Measurements from ENCODE around the gene PACSIN1. TPM values are rescaled to one million over a fixed set of nuclear protein-coding genes. Genes with fewer than 3 reads are reported as not detected.

Gene PACSIN1
- total RNA-seq, 1 experiment from 2014 or later, result not detected

GRCh38 chr6:34578445-34579262 is 112.8 kb downstream of the PACSIN1 start:
- BruUV-seq (replicated peaks), result no TSS peak
- intact Hi-C loops (cut with micrococcal nuclease; ENCODE audit: unreplicated experiment), result no loop called here
- no peak overlapping the region for H3K27ac ChIP-seq (ENCODE audit: low read depth, low read length, poor library complexity, severe bottlenecking)
- no peak overlapping the region for H3K4me3 ChIP-seq (ENCODE audit: low read depth, low read length, poor library complexity, severe bottlenecking)
- TF ChIP-seq EZH2 (IDR thresholded peaks at IDR 0.05; ENCODE audit: borderline replicate concordance, low read depth, low read length, poor library complexity, severe bottlenecking), result no peak
- TF ChIP-seq, protein P1, sequence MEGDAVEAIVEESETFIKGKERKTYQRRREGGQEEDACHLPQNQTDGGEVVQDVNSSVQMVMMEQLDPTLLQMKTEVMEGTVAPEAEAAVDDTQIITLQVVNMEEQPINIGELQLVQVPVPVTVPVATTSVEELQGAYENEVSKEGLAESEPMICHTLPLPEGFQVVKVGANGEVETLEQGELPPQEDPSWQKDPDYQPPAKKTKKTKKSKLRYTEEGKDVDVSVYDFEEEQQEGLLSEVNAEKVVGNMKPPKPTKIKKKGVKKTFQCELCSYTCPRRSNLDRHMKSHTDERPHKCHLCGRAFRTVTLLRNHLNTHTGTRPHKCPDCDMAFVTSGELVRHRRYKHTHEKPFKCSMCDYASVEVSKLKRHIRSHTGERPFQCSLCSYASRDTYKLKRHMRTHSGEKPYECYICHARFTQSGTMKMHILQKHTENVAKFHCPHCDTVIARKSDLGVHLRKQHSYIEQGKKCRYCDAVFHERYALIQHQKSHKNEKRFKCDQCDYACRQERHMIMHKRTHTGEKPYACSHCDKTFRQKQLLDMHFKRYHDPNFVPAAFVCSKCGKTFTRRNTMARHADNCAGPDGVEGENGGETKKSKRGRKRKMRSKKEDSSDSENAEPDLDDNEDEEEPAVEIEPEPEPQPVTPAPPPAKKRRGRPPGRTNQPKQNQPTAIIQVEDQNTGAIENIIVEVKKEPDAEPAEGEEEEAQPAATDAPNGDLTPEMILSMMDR (conservative IDR thresholded peaks at IDR 0.05; ENCODE audit: low read depth, low read length), result no peak
- no peak for DNase-seq (ENCODE audit: low spot score)
- H3K36me3 ChIP-seq (ENCODE audit: insufficient read depth, low read length, poor library complexity, severe bottlenecking), result no peaks in the 10 kb centered on the region
- H3K4me1 ChIP-seq (ENCODE audit: insufficient read depth, low read length, poor library complexity, severe bottlenecking), result no peaks in the 10 kb centered on the region
- ChIA-PET POLR2A (ENCODE audit: low non-redundant PET) (no interaction called here), CTCF (interaction anchor here (0.6 kb wide), 1 partner anchor 314 kb away, joined by 9 read pairs; no protein-coding TSS in a partner anchor)
- no peaks in the 10 kb centered on the region for H3K9me3 ChIP-seq (ENCODE audit: low read depth, low read length, poor library complexity, severe bottlenecking)
- no peaks in the 10 kb centered on the region for H3K27me3 ChIP-seq (replicated peaks; ENCODE audit: insufficient read depth, low read depth, low read length, poor library complexity)

DNA sequence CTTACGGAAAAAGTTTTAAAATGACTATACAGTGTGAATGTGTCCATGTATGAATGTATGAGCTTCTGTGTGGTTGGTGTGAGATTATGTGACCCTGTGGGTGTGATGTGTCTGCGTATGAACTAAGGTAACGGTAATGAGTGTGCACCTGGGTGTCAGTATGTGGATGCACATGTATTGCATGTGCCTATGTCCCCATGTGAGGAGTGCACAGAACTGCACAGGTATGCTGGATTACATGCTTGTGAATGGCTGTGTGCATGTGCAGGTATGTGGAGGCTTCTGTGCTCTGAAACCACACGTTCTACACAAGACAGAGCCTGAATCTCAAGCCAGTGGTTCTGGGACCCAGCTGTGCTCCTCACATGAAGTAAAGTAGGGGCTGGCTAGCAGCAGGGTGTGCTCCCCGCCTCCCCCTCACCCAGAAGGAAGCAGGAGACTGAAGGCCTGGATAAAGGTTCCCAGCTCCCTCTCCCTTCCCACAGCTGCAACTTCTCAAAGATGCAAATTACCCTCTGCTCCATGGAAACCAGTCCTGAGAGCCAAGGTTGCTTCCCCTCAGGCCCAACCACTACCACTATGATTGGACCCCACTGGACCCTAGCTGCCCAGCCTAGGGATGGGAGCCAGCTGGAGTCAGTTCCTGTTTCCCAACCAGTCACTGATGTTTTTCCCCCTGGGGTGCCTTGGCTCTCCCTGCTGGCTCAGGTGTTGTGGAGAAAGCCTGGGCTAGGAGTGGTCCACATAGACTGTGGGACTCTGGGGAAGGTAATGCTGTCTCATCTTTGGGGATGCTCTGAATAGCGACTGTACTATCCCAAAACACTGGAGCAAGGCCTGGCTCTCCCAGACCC is 115.1 kb downstream of the PACSIN1 start:
- intact Hi-C loops (cut with micrococcal nuclease; ENCODE audit: unreplicated experiment), result no loop called here
- TF ChIP-seq EZH2 (IDR thresholded peaks at IDR 0.05; ENCODE audit: borderline replicate concordance, low read depth, low read length, poor library complexity, severe bottlenecking), result no peak
- TF ChIP-seq, protein P1 (conservative IDR thresholded peaks at IDR 0.05; ENCODE audit: low read depth, low read length), result no peak
- Histone ChIP-seq H3K9me3 (ENCODE audit: low read depth, low read length, poor library complexity, severe bottlenecking) (no peaks in the 10 kb centered on the region), H3K27ac (ENCODE audit: low read depth, low read length, poor library complexity, severe bottlenecking) (no peak overlapping the region), H3K4me3 (ENCODE audit: low read depth, low read length, poor library complexity, severe bottlenecking) (no peak overlapping the region), H3K4me1 (ENCODE audit: insufficient read depth, low read length, poor library complexity, severe bottlenecking) (no peaks in the 10 kb centered on the region), H3K27me3 (replicated peaks; ENCODE audit: insufficient read depth, low read depth, low read length, poor library complexity) (no peaks in the 10 kb centered on the region), H3K36me3 (ENCODE audit: insufficient read depth, low read length, poor library complexity, severe bottlenecking) (no peaks in the 10 kb centered on the region)
- BruUV-seq (replicated peaks), result no TSS peak
- ChIA-PET POLR2A (ENCODE audit: low non-redundant PET) (no interaction called here), CTCF (no interaction called here)
- no peak for DNase-seq (ENCODE audit: low spot score)

DNA sequence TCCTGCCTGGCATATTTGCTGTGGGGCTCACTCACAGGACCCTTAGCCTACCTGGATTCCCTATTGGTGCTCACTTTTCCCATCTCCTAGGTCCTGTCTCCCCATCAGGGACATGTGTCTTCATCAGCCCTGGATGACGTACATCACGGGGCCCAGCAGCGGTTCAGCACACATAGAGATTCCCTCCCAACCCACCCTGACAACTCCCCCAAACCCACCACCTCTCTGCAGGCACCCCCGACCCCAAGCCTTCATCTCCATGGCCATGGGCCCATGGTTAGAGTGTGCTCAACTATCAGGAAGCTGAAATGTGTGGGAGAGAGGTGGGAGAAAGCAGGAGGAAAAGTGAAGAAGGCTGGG is 115.7 kb downstream of the PACSIN1 start:
- Histone ChIP-seq H3K27me3 (replicated peaks; ENCODE audit: insufficient read depth, low read depth, low read length, poor library complexity) (no peaks in the 10 kb centered on the region), H3K4me1 (ENCODE audit: insufficient read depth, low read length, poor library complexity, severe bottlenecking) (no peaks in the 10 kb centered on the region), H3K4me3 (ENCODE audit: low read depth, low read length, poor library complexity, severe bottlenecking) (no peak overlapping the region), H3K36me3 (ENCODE audit: insufficient read depth, low read length, poor library complexity, severe bottlenecking) (no peaks in the 10 kb centered on the region), H3K27ac (ENCODE audit: low read depth, low read length, poor library complexity, severe bottlenecking) (no peak overlapping the region), H3K9me3 (ENCODE audit: low read depth, low read length, poor library complexity, severe bottlenecking) (no peaks in the 10 kb centered on the region)
- ChIA-PET CTCF (no interaction called here), POLR2A (ENCODE audit: low non-redundant PET) (no interaction called here)
- intact Hi-C loops (cut with micrococcal nuclease; ENCODE audit: unreplicated experiment), result no loop called here
- DNase-seq (ENCODE audit: low spot score), result no peak
- TF ChIP-seq, protein P1 (conservative IDR thresholded peaks at IDR 0.05; ENCODE audit: low read depth, low read length), result no peak
- no peak for TF ChIP-seq EZH2 (IDR thresholded peaks at IDR 0.05; ENCODE audit: borderline replicate concordance, low read depth, low read length, poor library complexity, severe bottlenecking)
- BruUV-seq (replicated peaks), result no TSS peak
